Central memory CD8-positive, alpha-beta T cell (primary cell): ENCODE measurements around the gene ZNF560.

Experiments used
- ATAC-seq: fragments of 150-1000 bp; cut with Tn5 transposase; replicated peaks from 2 replicates; pipeline ENCODE4 v1.10.0; 2022; ENCODE audit warnings: mild to moderate bottlenecking, moderate FRiP score, moderate number of reproducible peaks; ENCODE audit not compliant: poor library complexity, severe bottlenecking; ENCODE audit errors: extremely low read depth
- DNase-seq, 2 donors: peaks; one replicate each; pipeline ENCODE4 v3.0.0; 2021; ENCODE audit warnings: low spot score in 2 of 2
- H3K27ac Mint-ChIP-seq: one replicate; pipeline ENCODE4 v1.8.0; 2022; ENCODE audit warnings: low read depth, mild to moderate bottlenecking, moderate library complexity, mixed read lengths
- H3K27me3 Mint-ChIP-seq: one replicate; pipeline ENCODE4 v1.8.0; 2022; ENCODE audit warnings: mixed read lengths
- H3K36me3 Mint-ChIP-seq: one replicate; pipeline ENCODE4 v1.8.0; 2022; ENCODE audit warnings: mild to moderate bottlenecking, moderate library complexity, mixed read lengths; ENCODE audit not compliant: insufficient read depth
- H3K4me1 Mint-ChIP-seq: one replicate; pipeline ENCODE4 v1.8.0; 2022; ENCODE audit warnings: mixed read lengths
- H3K4me3 Mint-ChIP-seq: one replicate; pipeline ENCODE4 v1.8.0; 2022; ENCODE audit warnings: mild to moderate bottlenecking, moderate library complexity, mixed read lengths
- H3K9me3 Mint-ChIP-seq: one replicate; pipeline ENCODE4 v1.8.0; 2022; ENCODE audit warnings: mixed read lengths

ZNF560 gene

DNA sequence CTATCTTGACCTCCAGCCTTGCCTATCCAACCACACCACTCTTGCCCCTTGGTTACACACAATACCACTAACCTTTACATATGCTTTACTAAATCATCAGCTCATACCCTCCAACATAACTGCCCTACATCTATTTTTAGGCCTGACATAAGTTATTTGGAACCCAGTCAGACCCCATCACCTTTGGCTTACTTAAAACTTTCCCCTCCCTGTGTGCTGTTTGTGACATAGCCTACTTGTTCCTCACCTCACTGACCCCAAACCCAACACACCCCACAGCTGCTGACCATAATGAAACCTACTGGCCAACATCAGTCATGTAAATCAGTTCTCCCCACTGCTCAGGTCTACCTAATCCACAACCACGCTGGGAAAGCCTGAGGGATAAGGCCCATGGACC is 68.0 kb downstream of the ZNF560 start:
- no peaks in the 10 kb centered on the region for H3K9me3 Mint-ChIP-seq
- DNase-seq (no peak), ATAC-seq (no peak)
- no peaks in the 10 kb centered on the region for H3K27me3 Mint-ChIP-seq
- H3K4me3 Mint-ChIP-seq: no peak overlapping the region
- H3K4me1 Mint-ChIP-seq: peaks cover 50% of the 10 kb centered on the region
- H3K27ac Mint-ChIP-seq: peak overlapping the region; percentile 1
- peaks cover 42% of the 10 kb centered on the region for H3K36me3 Mint-ChIP-seq

DNA sequence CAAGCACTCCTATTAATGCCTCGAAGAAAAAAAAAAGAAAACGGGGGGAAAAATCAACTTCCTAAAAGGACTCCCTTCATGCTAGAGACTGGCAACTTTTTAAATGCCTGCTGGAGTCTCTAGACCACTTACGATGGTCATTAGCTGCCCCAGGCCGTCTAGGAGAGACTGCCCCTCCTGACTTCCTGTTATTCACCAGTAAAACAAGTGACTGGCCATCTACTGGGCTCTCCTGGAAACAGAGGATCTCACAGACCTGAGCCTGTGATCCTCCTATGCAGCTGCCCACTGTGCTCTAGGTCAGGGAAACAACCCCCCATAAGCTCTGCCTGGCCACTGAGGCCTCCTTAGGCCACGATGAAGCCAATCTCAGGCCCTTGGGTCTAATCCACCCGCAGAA is 70.5 kb downstream of the ZNF560 start:
- no peak for ATAC-seq
- peaks cover 44% of the 10 kb centered on the region for H3K36me3 Mint-ChIP-seq
- peaks cover 5% of the 10 kb centered on the region for H3K9me3 Mint-ChIP-seq
- H3K27me3 Mint-ChIP-seq: no peaks in the 10 kb centered on the region
- peaks cover 30% of the 10 kb centered on the region for H3K4me1 Mint-ChIP-seq
- H3K4me3 Mint-ChIP-seq: no peak overlapping the region
- H3K27ac Mint-ChIP-seq: no peak overlapping the region
- DNase-seq: no peak
